Measurements from ENCODE around the gene VN1R5.
"Not testable (repeated sequence)": the region's sequence is repeated elsewhere in the genome, so short reads cannot be mapped to it uniquely, and the experiment has no call there.

The VN1R5 gene

DNA sequence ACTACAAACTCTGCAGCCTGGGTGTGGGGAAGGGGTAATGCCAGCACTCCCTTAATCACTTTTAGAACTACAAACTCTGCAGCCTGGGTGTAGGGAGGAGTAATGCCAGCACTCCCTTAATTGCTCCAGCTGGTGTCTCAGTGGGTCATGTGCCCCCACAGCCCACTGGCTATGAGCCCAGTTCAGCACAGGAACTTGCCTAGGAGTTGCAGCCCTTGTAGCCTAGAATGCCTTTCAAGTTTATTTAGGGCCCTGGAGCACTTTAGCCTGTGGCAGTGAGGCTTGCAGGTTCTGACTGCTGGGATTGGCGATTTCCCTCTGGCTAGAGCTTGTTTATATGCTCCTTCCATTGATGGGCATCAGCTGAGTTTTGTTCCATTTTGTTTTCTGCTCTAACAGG lies 17.1 kb downstream of the VN1R5 start:
- no peak for DNase-seq (ENCODE audit: low read depth)

- no peak for DNase-seq (ENCODE audit: low read depth)
These were observed 18.9 kb downstream of the VN1R5 start for GRCh38 chr1:247274605-247275256.

DNA sequence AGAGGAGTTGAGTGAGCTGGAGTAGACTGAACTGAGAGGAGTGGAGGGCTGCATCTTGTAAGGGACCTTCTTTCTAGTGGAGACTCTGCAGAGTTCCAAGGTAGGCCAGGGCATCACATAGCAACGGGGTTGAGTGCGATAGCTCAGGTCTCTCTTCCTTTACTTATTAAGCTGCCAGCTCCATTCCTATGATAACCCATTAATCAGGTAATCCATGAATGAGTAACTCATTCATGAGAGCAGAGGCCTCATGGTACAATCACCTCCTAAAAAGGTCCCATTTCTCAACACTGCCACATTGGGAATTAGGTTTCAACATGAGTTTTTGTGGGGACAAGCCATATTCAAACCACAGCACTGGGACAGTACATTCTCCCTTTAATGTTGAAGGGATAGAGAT lies 21.3 kb downstream of the VN1R5 start:
- DNase-seq (ENCODE audit: low read depth): no peak

GRCh38 chr1:247281001-247281574 lies 25.2 kb downstream of the VN1R5 start:
- no peak for DNase-seq (ENCODE audit: low read depth)

DNA sequence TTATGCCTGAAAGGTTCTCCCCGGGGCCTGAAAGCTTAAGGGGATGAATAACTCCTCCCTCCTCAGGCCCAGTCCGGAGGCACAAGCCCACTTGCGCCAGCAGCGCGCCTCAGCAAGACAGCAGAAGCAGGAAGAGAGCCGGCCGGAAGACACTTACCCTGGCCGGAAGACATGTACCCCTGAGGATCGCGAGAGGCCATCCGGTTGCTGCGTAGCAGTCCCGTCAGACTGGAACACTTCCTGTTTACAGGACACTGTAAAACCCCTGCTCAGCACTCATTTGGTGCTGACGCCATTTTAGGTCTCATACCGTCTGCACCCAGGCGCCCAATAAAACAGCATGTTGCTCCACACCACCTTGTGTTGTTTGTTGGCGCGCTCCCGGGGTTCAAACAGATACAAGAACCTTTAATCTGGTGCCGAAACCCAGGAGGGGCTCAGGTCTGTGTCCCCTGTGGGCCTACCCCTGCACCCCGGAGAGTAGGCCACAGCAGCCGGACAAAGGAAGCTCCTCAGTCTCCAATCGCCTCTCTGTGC lies 30.3 kb downstream of the VN1R5 start:
- DNase-seq (ENCODE audit: low read depth): no peak

- no peak for DNase-seq (ENCODE audit: low read depth)
These were observed 31.6 kb downstream of the VN1R5 start for GRCh38 chr1:247287460-247287859.

- DNase-seq (ENCODE audit: low read depth): no peak
These were observed 32.5 kb downstream of the VN1R5 start for GRCh38 chr1:247288341-247288740.

- not testable (repeated sequence) for DNase-seq (ENCODE audit: low read depth)
These were observed 33.5 kb downstream of the VN1R5 start for GRCh38 chr1:247289274-247289892.

DNA sequence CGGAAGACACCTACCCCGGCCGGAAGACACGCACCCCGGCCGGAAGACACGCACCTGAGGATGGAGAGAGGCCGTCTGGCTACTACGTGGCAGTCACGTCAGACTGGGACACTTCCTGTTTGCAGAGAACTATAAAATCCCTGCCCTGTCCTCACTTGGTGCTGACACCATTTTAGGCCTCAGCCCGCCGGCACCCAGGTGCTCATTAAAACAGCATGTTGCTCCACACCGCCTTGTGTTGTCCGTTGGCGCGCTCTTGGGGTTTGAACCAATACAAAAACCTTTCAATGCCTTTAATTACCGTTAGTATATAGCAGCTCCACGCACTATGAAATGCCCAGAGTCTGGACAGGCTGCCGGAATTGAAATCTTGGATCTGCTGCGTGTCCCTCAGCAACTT lies 34.7 kb downstream of the VN1R5 start:
- no peak for DNase-seq (ENCODE audit: low read depth)

GRCh38 chr1:247291161-247291560 lies 35.3 kb downstream of the VN1R5 start:
- no peak for DNase-seq (ENCODE audit: low read depth)

DNA sequence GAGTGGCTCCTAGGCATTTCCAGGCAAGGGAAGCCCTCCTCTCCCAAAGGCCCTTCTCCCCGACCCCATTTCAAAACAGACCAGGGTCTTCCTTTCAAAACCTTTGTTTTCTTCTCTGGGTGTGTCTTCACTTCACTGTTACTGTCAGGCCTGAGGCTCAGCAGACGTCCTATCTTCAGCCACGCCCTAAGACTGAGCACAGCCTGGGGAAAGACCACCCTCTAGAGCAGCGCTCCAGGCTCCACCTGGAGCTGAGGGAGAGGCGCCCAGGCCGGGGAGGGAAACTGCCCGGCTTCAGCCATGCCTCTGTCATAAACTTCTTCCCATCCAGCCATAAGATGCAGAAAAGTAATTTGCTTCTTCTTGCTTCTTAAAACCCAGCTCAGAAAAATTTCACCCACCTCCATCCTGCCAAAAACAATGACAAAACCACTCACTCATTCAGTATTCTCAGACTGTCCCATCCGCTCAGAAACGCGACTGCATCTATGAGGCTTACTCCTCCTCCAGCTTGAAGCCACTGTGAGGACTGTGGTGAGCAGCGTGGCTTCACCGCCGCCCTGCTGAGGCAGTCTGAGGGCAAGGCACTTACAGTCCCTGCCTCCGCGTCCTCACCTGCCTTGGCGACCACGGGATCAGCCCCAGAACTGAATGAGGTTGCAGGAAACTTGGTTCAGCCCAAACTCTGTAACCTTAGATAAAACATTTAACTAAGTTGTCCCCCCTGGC lies 36.1 kb downstream of the VN1R5 start:
- no peak for DNase-seq (ENCODE audit: low read depth)

- no peak for DNase-seq (ENCODE audit: low read depth)
These were observed 37.2 kb downstream of the VN1R5 start for GRCh38 chr1:247293047-247293446.

GRCh38 chr1:247294282-247294681 lies 38.4 kb downstream of the VN1R5 start:
- DNase-seq (ENCODE audit: low read depth): no peak

DNA sequence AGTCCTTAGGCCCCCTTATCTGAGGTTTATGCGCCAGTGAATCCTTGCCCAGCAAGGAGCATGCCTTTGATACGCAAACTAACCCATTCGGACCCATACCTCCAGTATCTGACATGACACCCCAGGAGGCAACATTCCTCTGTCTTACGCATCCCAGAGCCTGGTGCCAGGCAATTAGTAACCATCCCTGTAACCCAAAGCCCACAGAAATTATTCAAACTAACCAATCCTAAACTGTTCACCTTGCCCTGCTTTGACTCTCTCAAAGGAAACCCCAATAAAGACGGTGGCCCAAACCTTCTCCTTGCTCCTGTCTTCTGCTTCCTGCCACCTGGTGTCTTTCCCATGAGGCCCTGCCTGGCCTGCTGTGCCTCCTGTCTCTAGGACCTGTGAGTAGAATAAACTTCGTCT lies 39.4 kb downstream of the VN1R5 start:
- DNase-seq (ENCODE audit: low read depth): no peak

GRCh38 chr1:247295746-247296145 lies 39.9 kb downstream of the VN1R5 start:
- no peak for DNase-seq (ENCODE audit: low read depth)

DNA sequence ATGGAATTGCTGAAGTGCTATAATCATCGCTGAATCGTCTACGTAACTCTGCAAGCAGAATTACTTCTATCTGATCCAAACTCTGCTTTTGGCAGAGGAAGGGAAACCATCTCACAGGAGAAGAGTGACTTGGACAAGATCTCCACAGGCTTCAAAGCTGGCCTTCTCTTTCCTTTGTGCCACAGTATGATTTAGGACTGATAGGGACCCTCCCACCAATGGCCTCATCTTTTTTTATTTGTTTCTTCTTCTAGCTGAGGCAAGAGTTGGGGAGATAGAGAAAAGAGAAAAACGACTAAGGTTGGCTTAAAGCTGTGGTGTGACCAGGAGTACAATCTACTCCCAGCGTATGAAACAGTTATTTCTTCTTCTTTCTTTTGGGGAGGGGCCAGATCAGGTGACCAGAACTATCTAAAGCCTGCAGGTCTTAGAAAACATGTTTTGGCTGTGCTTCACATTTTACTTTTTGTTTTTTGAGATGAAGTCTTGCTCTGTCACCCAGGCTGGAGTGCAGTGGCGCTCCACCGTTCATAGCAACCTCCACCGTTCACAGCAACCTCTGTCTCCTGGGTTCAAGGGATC lies 40.8 kb downstream of the VN1R5 start:
- no peak for DNase-seq (ENCODE audit: low read depth)

GRCh38 chr1:247297263-247298123 lies 41.6 kb downstream of the VN1R5 start:
- no peak for DNase-seq (ENCODE audit: low read depth)

GRCh38 chr1:247298124-247298481 lies 42.2 kb downstream of the VN1R5 start:
- no peak for DNase-seq (ENCODE audit: low read depth)

DNA sequence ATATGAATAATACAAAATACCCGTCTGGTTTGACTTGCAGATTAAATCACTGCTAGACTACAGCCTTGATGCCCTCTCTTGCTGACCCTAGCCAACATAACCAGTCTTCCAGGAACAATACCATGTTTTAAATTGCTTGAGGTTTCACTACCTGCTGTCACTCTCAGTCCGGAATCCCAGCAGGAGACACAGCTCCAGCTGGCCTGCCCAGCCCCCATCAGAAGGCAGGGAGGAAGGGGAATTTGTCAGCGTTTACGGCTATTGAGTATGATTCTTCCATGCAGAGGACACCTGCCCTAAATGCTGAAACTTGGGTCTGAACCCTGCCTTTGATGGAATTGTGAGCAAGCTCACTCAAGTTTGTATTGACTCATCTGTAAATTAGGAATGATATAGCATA lies 42.8 kb downstream of the VN1R5 start:
- no peak for DNase-seq (ENCODE audit: low read depth)

GRCh38 chr1:247299723-247300381 lies 44.0 kb downstream of the VN1R5 start:
- no peak for DNase-seq (ENCODE audit: low read depth)

Data from T-helper 22 cell (primary cell).